Stimulated activated CD4-positive, alpha-beta T cell treated with anti-CD3 and anti-CD28 coated beads, Interleukin-12 subunit alpha, Interleukin-12 subunit beta, amount 100 ng/mL, for 4 hours (primary cell): ENCODE data around the gene TICAM1.
"Not testable (repeated sequence)": the region's sequence is repeated elsewhere in the genome, so short reads cannot be mapped to it uniquely, and the experiment has no call there.

ENCODE experiments used
- DNase-seq: peaks from one replicate; pipeline ENCODE4 v3.0.0-alpha.2; 2020

TICAM1 gene

GRCh38 chr19:4803736-4804695 is 27.5 kb downstream of the TICAM1 start:
- DNase-seq = peak; percentile 63

DNA sequence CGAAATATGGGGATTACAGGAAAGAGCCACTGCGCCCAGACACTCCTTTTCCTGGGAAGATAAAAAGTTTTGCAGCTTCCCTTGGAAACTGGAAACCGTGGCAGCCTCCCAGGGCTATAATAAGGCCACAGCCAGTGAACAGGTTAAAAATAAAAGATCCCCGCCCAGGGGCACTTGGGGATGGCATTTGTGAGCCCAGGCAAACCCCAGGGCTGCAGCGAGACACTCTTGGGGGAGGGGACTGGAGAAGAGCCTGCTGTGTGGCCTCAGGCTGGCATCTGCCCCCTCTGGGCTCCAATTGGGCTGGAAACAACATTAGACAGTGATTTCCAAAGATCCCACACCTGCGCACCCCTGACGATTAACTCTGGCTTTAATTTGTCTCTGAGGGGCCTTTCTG is 28.8 kb downstream of the TICAM1 start:
- DNase-seq = no peak

DNA sequence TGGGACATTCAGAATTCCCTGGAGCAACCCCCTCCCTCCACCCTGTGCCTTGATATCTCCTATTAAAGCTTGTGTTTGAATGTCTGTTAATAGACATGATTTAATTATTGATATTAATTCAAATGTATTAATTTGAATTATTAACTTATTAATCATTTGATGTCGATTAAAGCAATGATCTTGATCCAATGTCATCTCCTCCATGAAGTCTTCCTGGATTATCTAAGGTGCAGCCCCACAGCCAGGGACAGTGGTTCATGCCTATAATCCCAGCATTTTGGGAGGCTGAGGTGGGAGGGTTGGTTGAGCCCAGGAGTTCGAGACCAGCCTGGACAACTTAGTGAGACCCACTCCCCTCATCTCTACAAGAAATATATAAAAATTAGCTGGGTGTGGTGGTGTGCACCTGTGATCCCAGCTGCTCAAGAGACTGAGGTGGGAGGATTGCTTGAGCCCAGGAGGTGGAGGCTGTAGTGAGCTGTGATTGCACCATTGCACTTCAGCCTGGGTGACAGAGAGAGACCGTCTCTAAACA is 30.4 kb downstream of the TICAM1 start:
- no peak for DNase-seq

GRCh38 chr19:4800591-4801081 is 30.9 kb downstream of the TICAM1 start:
- no peak for DNase-seq

- DNase-seq = no peak
These were observed 36.1 kb downstream of the TICAM1 start for GRCh38 chr19:4795400-4795799.

- DNase-seq = no peak
These were observed 36.5 kb downstream of the TICAM1 start for GRCh38 chr19:4794971-4795370.

DNA sequence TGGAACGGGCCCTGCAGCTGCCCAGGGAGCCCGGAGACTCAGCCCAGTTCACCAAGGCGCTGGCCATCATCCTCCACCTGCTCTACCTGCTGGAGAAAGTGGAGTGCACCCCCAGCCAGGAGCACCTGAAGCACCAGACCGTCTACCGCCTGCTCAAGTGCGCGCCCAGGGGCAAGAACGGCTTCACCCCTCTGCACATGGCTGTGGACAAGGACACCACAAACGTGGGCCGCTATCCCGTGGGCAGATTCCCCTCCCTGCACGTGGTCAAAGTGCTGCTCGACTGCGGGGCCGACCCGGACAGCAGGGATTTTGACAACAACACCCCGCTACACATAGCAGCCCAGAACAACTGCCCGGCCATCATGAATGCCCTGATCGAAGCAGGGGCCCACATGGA is 38.2 kb downstream of the TICAM1 start:
- not testable (repeated sequence) for DNase-seq

- not testable (repeated sequence) for DNase-seq
These were observed 38.7 kb downstream of the TICAM1 start for GRCh38 chr19:4792866-4793195.

DNA sequence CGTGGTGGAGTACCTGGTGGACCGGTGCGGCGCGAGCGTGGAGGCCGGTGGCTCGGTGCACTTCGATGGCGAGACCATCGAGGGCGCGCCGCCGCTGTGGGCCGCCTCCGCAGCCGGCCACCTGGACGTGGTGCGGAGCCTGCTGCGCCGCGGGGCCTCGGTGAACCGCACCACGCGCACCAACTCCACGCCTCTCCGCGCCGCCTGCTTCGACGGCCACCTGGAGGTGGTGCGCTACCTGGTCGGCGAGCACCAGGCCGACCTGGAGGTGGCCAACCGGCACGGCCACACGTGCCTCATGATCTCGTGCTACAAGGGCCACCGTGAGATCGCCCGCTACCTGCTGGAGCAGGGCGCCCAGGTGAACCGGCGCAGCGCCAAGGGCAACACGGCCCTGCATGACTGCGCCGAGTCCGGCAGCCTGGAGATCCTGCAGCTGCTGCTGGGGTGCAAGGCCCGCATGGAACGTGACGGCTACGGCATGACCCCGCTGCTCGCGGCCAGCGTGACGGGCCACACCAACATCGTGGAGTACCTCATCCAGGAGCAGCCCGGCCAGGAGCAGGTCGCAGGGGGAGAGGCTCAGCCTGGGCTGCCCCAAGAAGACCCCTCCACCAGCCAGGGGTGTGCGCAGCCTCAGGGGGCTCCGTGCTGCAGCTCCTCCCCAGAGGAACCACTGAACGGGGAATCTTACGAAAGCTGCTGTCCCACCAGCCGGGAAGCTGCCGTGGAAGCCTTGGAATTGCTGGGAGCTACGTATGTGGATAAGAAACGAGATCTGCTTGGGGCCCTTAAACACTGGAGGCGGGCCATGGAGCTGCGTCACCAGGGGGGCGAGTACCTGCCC is 39.3 kb downstream of the TICAM1 start:
- not testable (repeated sequence) for DNase-seq

DNA sequence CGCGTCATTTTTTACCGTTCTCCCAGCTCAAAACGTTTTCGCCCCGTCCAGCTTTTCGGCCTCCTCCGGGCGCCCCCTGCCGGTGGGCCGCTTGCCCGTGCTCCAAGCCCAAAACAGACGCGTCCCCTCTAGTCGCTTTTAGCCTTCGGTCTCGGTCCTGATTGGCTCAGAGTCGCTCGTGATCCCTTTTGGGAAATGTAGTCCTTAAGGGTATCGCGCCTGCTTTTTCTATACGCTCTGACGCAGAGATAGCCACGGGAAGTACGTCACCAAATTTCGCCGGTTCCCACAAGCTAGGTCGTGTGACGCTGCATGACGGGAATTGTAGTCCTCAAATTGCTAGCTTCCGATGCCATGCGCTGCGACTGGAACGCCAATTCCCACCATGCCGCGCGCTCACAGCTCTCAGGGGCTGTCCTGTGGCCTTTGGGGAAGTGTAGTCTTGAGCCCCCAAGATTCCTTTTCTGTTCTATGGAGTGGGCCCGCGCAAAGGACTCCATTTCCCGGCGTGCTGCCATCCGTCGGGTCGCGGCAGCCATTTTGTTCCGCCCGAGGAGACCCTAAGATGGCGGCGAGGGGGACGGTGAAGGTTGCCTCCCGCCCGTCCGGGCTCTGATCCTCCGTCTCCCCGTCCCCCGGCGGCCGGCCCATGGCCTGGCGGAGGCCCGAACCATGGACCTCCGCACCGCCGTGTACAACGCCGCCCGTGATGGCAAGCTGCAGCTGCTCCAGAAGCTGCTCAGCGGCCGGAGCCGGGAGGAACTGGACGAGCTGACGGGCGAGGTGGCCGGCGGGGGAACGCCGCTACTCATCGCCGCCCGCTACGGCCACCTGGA is 40.1 kb downstream of the TICAM1 start, which contains the start of gene FEM1A:
Gene FEM1A (plus strand): TSS at position 552 of the 836 bp plus-strand sequence. CDS start 121 bp downstream, at position 673.
- peak; percentile 96 for DNase-seq

DNA sequence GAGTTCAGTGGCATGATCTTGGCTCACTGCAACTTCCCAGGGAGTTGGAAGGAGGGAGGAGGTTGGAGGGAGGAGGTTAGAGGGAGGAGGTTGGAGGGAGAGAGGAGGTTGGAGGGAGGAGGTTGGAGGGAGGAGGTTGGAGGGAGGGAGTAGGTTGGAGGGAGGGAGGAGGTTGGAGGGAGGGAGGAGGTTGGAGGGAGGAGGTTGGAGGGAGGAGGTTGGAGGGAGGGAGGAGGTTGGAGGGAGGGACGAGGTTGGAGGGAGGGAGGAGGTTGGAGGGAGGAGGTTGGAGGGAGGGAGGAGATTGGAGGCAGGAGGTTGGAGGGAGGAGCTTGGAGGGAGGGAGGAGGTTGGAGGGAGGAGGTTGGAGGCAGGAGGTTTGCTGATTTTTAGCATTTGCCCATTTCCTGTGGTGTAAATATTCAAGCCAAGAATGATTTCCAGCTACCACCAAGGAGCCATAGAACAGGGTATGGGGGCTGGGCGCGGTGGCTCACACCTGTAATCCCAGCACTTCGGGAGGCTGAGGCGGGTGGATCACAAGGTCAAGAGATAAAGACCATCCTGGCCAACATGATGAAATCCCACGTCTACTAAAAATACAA is 45.0 kb downstream of the TICAM1 start:
- not testable (repeated sequence) for DNase-seq

DNA sequence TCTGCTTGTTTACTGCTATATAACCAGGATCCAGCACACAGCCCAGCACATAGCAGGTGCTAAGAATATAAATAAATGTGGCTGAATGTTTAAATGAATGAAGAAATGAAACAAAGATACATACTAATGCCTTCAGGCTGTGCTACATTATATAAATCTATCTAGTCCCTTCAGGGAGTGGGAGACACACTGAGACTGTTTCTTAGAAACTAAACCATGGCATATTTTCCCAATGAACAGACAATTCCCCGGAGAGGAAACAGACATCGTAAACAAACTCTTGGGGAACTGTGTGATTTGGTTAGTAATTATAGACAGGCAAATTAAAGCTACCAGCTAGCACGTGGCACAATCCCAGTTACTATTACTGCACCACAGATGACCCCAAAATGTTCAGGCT is 49.7 kb downstream of the TICAM1 start:
- DNase-seq = no peak

DNA sequence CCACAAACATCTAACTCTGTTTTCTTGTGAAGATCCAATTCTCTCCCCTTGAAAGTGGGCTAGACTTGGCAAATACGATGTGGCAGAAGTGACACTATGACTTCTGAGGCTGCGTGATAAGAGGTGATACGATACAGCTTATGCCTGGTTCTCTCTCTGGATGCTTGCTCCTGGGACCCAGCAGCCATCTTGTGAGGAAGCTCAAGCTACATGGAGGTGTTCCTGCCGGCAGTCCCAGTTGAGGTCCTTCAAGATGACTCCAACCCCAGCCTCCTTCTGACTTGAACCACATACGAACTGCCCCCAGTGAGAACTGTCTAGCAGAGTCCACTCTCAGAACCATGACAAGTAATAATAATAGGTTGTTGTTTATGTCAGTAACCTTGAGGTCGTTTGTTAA is 50.7 kb downstream of the TICAM1 start:
- no peak for DNase-seq

GRCh38 chr19:4778124-4778523 is 53.4 kb downstream of the TICAM1 start:
- not testable (repeated sequence) for DNase-seq

DNA sequence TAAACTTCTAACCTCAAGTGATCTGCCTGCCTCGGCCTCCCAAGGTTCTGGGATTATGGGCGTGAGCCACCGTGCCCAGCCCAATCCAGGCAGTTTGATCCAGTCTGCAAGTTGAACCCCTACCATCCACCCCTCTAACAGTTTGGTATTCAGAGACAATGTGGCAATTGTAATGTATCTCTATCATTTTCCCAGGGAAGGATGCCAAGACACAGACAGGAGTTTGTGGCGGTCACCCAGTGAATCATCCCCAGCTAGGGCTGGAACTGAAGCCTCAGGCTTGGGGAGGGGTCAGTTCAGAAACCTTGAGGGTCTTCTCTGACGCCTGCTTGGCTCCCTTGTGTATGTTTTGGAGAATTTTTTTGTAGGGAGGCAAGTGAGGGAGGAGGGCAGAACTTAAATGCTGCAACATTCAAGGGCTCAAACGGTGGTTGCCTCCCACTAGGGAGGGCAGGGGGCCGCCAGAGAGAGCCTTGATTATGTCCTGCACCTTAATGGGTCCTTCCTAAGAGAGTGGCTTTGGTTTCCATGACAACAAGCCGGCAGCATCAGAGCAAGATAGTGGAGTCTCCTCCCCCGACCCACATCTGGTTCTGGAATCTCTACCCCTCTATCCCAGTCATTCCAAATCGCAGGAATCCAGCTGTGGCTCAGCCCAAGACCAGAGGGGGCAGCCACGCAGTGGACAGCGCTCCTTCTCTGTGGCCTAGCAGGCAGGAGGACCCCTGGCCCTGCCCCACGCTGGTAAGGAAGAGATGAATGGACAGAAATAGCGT is 54.9 kb downstream of the TICAM1 start:
- no peak for DNase-seq

DNA sequence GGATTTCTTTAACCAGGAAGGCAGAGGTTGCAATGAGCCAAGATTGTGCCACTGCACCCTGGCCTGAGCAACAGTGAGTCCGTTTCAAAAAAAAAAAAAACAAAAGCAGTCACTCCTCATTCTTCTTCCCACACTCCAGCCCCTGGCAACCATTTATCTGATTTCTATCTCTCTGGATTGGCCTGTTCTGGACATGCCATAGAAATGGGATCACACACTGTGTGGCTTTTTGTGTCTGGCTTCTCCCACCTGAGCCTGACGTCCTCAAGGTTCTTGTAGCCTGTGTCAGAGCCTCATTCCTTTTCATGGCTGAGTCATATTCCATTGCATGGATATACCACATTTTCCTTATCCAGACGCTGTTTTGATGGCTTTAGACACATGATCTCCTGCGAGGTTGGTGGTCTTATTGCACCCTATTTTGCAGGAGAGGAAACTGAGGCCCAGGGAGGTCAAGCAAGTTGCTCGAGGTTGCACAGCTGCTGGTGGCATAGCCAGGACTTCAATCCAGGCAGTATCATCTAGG is 55.8 kb downstream of the TICAM1 start:
- no peak for DNase-seq

DNA sequence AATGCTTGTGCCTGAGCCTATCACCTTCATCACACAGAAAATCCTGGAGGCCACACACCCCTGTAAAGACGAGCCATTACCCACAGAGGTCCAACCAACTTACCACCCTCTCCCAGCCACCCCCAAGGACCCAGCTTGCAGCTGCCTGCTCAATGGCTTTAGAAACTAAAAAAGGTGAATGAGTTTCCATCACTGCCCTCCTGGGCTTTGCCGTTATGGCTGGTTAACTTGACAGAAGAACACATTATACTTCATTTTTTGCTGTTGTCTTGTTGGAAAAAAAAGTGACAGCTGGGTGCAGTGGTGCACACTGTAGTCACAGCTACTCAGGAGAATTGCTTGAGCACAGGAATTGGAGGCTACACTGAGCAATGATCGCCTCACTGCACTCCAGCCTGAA is 57.4 kb downstream of the TICAM1 start:
- DNase-seq = no peak

GRCh38 chr19:4773047-4773640 is 58.4 kb downstream of the TICAM1 start:
- DNase-seq = no peak

DNA sequence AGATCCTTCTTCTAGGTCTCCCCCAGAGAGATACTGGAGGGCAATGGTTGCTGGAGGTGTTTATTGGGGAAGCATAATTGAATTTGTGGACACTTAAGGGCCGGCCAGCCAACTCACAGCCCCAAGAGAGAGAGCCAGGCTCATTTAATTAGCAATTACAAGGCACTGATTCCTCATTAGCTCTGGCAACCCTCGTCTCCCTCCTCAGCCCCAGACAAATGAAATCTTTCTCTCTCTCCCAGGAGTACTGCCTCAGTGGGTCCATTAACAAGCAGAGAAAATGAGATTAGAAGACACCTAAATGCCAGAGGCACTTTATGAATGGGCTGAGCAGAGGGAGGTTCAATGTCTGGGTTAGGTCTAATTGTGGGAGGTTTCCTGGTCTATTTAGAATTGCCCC is 58.9 kb downstream of the TICAM1 start:
- DNase-seq = no peak
